Measurements from ENCODE around the gene RASAL2. TPM values are rescaled to one million over a fixed set of nuclear protein-coding genes. Genes with fewer than 3 reads are reported as not detected.

The RASAL2 gene
- polyA plus RNA-seq, 2 of the 4 experiments (the other 2 are of a cell fraction) = 7.1 to 17.6 TPM

DNA sequence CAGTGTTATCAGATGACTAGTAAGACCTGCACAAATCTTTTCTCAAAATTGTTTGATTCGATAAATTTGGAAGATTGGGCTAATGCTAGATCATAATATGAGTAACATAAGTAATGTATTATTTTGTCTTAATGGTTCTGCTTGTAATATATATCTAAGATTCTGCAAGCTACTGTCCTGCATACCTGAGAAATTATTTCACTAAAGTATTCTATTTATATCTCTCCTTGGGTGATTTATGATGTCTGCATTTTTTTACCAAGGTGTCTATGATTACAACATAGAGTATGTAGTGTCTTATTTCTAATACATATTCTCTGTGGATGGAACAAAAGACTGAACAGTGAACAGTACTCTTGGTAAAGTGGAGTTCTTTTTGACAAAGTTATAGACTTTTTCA is 236.2 kb downstream of the RASAL2 start:
- no peak for DNase-seq (ENCODE audit: low read depth in 1 of 2, low spot score in 1 of 2)
- POLR2A ChIA-PET = no interaction called here
- H3K4me2 ChIP-seq = peak overlapping the region; percentile 17
- CTCF ChIA-PET = interaction anchor here (1.2 kb wide), 1 partner anchor 30 kb away, joined by 4 read pairs; no protein-coding TSS in a partner anchor
- peaks cover 25% of the 10 kb centered on the region for H3K4me1 ChIP-seq
- 70% methylated on average over 1 of the region's 1 CpG for WGBS (ENCODE audit: missing lambda C conversion rate)
- TF ChIP-seq HOXB13 (CRISPR knock-in tag; IDR thresholded peaks at IDR 0.05; ENCODE audit: low read depth) (no peak), MYC (IDR thresholded peaks at IDR 0.05; ENCODE audit: borderline replicate concordance, low read length) (no peak), EP300 (IDR thresholded peaks at IDR 0.05) (no peak), CHD4 (IDR thresholded peaks at IDR 0.05; ENCODE audit: borderline replicate concordance) (no peak)
- TF ChIP-seq, protein P1, sequence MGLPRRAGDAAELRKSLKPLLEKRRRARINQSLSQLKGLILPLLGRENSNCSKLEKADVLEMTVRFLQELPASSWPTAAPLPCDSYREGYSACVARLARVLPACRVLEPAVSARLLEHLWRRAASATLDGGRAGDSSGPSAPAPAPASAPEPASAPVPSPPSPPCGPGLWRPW (IDR thresholded peaks at IDR 0.05) = no peak
- TF ChIP-seq, protein P2, sequence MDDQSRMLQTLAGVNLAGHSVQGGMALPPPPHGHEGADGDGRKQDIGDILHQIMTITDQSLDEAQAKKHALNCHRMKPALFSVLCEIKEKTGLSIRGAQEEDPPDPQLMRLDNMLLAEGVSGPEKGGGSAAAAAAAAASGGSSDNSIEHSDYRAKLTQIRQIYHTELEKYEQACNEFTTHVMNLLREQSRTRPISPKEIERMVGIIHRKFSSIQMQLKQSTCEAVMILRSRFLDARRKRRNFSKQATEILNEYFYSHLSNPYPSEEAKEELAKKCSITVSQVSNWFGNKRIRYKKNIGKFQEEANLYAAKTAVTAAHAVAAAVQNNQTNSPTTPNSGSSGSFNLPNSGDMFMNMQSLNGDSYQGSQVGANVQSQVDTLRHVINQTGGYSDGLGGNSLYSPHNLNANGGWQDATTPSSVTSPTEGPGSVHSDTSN (IDR thresholded peaks at IDR 0.05) = no peak
- no peak for FAIRE-seq
- H3K4me3 ChIP-seq = no peak overlapping the region
- no peaks in the 10 kb centered on the region for H3K9me3 ChIP-seq
- ATAC-seq = peak; percentile 30 to 48; a peak in 3 of 6 replicates
- H3K27ac ChIP-seq = no peak overlapping the region

DNA sequence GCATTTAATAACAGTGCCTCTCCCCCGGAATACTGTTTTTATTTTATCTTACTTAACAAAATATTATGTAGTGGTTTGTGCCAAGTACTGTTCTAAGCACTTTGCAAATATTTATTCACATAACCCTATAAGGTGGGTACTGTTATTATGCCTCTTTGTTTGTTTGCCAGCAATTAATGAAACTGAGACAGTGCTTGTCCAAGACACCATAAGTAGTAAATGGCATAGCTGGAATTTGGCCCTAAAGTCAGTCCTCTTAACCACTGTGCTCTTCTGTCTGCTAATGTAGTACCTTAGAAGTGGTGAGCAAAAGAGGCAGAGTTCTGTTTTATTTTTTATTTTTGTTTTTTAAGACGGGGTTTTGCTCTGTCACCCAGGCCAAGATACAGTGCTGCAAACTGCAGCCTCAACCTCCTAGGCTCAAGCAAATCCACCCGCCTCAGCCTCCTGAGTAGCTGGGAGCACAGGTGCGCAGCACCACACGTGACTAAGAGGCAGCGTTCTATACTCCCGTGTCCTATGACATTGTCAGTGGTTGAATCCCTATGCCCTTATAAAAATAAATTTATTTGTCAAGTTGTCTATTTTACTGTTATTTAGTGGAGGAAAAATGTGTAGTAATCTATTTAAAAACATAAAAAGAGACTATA is 237.1 kb downstream of the RASAL2 start:
- H3K4me1 ChIP-seq = peaks cover 25% of the 10 kb centered on the region
- ATAC-seq (peak; percentile 24 to 59; a peak in 3 of 6 replicates), DNase-seq (ENCODE audit: low read depth in 1 of 2, low spot score in 1 of 2) (no peak), FAIRE-seq (no peak)
- 75% methylated on average over 7 of the region's 7 CpGs for WGBS (ENCODE audit: missing lambda C conversion rate)
- H3K4me2 ChIP-seq = peak overlapping the region; percentile 17; the same call in 2 of the 3 replicates
- no peak for TF ChIP-seq CEBPB (IDR thresholded peaks at IDR 0.05)
- no peak for TF ChIP-seq ZNF302 (CRISPR knock-in tag; IDR thresholded peaks at IDR 0.05)
- TF ChIP-seq FOSL2 (IDR thresholded peaks at IDR 0.05) = no peak
- TF ChIP-seq FOSL2 (CRISPR knock-in tag; IDR thresholded peaks at IDR 0.05) = no peak
- TF ChIP-seq EHF (CRISPR knock-in tag; IDR thresholded peaks at IDR 0.05) = no peak
- TF ChIP-seq, protein P3, sequence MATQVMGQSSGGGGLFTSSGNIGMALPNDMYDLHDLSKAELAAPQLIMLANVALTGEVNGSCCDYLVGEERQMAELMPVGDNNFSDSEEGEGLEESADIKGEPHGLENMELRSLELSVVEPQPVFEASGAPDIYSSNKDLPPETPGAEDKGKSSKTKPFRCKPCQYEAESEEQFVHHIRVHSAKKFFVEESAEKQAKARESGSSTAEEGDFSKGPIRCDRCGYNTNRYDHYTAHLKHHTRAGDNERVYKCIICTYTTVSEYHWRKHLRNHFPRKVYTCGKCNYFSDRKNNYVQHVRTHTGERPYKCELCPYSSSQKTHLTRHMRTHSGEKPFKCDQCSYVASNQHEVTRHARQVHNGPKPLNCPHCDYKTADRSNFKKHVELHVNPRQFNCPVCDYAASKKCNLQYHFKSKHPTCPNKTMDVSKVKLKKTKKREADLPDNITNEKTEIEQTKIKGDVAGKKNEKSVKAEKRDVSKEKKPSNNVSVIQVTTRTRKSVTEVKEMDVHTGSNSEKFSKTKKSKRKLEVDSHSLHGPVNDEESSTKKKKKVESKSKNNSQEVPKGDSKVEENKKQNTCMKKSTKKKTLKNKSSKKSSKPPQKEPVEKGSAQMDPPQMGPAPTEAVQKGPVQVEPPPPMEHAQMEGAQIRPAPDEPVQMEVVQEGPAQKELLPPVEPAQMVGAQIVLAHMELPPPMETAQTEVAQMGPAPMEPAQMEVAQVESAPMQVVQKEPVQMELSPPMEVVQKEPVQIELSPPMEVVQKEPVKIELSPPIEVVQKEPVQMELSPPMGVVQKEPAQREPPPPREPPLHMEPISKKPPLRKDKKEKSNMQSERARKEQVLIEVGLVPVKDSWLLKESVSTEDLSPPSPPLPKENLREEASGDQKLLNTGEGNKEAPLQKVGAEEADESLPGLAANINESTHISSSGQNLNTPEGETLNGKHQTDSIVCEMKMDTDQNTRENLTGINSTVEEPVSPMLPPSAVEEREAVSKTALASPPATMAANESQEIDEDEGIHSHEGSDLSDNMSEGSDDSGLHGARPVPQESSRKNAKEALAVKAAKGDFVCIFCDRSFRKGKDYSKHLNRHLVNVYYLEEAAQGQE (IDR thresholded peaks at IDR 0.05) = no peak
- TF ChIP-seq TP53 (CRISPR knock-in tag; IDR thresholded peaks at IDR 0.05) = no peak
- TF ChIP-seq, protein P4, sequence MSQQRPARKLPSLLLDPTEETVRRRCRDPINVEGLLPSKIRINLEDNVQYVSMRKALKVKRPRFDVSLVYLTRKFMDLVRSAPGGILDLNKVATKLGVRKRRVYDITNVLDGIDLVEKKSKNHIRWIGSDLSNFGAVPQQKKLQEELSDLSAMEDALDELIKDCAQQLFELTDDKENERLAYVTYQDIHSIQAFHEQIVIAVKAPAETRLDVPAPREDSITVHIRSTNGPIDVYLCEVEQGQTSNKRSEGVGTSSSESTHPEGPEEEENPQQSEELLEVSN (IDR thresholded peaks at IDR 0.05; ENCODE audit: borderline replicate concordance, low read depth) = no peak
- TF ChIP-seq RNF2 (IDR thresholded peaks at IDR 0.05; ENCODE audit: borderline replicate concordance, low read depth) = no peak
- no peaks in the 10 kb centered on the region for H3K9me3 ChIP-seq
- H3K27ac ChIP-seq = no peak overlapping the region
- H3K4me3 ChIP-seq = no peak overlapping the region
- ChIA-PET CTCF (interaction anchor here (0.6 to 1.2 kb wide), 3 partner anchors 19 to 31 kb away, joined by 3 to 4 read pairs (median 3); no protein-coding TSS in a partner anchor), POLR2A (no interaction called here)

DNA sequence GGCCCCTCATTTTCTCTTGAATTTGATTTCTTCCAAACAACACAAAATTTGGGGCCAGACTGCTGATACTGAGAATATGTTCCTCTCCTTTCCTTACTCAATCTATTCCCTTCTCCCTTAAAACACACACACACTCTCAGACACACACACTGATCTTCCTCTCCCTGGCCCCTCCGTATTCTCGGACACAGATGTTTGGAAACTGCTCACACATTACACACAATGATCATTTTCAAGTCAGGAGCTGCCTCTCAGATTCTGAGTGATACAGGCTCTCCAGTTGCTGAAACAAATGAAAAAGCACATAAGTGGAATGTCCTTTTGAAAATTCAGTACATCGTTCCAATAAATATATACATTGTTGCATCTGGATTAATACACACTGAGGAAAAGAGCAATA is 241.5 kb downstream of the RASAL2 start:
- CTCF ChIA-PET = no interaction called here

More for the DNA sequence above, 241.5 kb downstream of the RASAL2 start:
- TF ChIP-seq, protein P4 (IDR thresholded peaks at IDR 0.05; ENCODE audit: borderline replicate concordance, low read depth) = no peak
- TF ChIP-seq JUNB (IDR thresholded peaks at IDR 0.05) = no peak
- no peak overlapping the region for H3K4me2 ChIP-seq
- POLR2A ChIA-PET = no interaction called here
- no peak overlapping the region for H3K4me3 ChIP-seq
- DNase-seq (ENCODE audit: low read depth in 1 of 2, low spot score in 1 of 2) (no peak), ATAC-seq (no peak), FAIRE-seq (no peak)
- no peaks in the 10 kb centered on the region for H3K9me3 ChIP-seq
- peaks cover 17% of the 10 kb centered on the region for H3K4me1 ChIP-seq
- no peak overlapping the region for H3K27ac ChIP-seq
- WGBS (ENCODE audit: missing lambda C conversion rate) = 95% methylated on average over 3 of the region's 3 CpGs

Data from A549 (cell line).